ENCODE measurements around the gene ENOX1. TPM values are rescaled to one million over a fixed set of nuclear protein-coding genes. Genes with fewer than 3 reads are reported as not detected.

Gene ENOX1
- total RNA-seq, 1 donor from 2014 or later: 0.79 TPM

GRCh38 chr13:43397111-43397510 is 389.7 kb downstream of the ENOX1 start:
- Histone ChIP-seq H3K27me3 (ENCODE audit: control insufficient read depth, insufficient read depth, low read length) (no peaks in the 10 kb centered on the region), H3K4me3 (ENCODE audit: low read depth, low read length) (no peak overlapping the region), H3K36me3 (ENCODE audit: control insufficient read depth, insufficient read depth, low read length) (no peaks in the 10 kb centered on the region)
- DNase-seq (ENCODE audit: low read depth) (no peak), FAIRE-seq (no peak)
- TF ChIP-seq, protein P1, sequence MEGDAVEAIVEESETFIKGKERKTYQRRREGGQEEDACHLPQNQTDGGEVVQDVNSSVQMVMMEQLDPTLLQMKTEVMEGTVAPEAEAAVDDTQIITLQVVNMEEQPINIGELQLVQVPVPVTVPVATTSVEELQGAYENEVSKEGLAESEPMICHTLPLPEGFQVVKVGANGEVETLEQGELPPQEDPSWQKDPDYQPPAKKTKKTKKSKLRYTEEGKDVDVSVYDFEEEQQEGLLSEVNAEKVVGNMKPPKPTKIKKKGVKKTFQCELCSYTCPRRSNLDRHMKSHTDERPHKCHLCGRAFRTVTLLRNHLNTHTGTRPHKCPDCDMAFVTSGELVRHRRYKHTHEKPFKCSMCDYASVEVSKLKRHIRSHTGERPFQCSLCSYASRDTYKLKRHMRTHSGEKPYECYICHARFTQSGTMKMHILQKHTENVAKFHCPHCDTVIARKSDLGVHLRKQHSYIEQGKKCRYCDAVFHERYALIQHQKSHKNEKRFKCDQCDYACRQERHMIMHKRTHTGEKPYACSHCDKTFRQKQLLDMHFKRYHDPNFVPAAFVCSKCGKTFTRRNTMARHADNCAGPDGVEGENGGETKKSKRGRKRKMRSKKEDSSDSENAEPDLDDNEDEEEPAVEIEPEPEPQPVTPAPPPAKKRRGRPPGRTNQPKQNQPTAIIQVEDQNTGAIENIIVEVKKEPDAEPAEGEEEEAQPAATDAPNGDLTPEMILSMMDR (IDR thresholded peaks at IDR 0.05; ENCODE audit: insufficient read depth, low read length, severe bottlenecking): no peak

DNA sequence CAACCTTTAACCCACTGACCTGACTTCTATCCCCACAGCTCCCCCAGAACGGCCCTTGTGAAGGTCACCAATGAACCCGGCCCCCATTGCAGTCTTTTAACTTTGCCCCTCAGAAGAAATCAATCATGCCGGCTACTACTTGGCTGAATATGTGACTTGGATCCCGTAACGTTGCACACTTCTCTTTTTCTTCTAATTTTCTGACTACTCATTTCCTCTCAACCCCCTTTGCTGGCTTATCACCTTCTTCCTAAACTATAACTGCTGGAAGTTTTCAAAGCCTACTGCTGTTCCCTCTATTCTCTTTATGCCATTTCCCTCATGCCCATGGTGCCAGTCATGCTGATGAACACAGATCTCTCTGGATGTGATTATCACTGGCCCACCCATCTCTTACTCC is 395.7 kb downstream of the ENOX1 start:
- H3K4me3 ChIP-seq (ENCODE audit: low read depth, low read length): no peak overlapping the region
- FAIRE-seq (peak; percentile 28), DNase-seq (ENCODE audit: low read depth) (no peak)
- TF ChIP-seq, protein P1 (IDR thresholded peaks at IDR 0.05; ENCODE audit: insufficient read depth, low read length, severe bottlenecking): no peak
- H3K27me3 ChIP-seq (ENCODE audit: control insufficient read depth, insufficient read depth, low read length): no peaks in the 10 kb centered on the region
- no peaks in the 10 kb centered on the region for H3K36me3 ChIP-seq (ENCODE audit: control insufficient read depth, insufficient read depth, low read length)

DNA sequence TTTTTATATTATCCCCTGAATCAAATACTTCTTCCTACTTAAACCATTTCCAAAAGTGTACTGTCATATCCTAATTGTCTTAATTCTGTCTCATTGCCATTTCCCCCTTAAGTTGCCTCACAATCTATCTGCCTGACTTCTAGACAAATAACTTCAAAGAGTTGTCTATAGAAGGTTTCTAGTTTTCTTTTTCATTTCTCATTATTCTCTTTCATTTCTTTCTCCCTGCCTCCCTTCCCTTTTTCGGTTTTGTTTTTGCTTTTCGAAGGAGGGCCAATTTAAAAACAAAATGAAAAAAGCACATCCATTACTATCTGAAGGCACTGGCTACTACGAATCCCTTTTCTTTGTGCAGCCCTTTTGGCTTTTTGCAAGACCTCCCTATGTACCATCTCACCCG is 396.2 kb downstream of the ENOX1 start:
- FAIRE-seq: no peak

GRCh38 chr13:43389983-43390382 is 396.8 kb downstream of the ENOX1 start:
- Histone ChIP-seq H3K27me3 (ENCODE audit: control insufficient read depth, insufficient read depth, low read length) (no peaks in the 10 kb centered on the region), H3K4me3 (ENCODE audit: low read depth, low read length) (no peak overlapping the region), H3K36me3 (ENCODE audit: control insufficient read depth, insufficient read depth, low read length) (no peaks in the 10 kb centered on the region)
- FAIRE-seq (no peak), DNase-seq (ENCODE audit: low read depth) (no peak)
- TF ChIP-seq, protein P1 (IDR thresholded peaks at IDR 0.05; ENCODE audit: insufficient read depth, low read length, severe bottlenecking): no peak

More for the DNA sequence above, 396.2 kb downstream of the ENOX1 start:
- H3K27me3 ChIP-seq (ENCODE audit: control insufficient read depth, insufficient read depth, low read length): no peaks in the 10 kb centered on the region
- no peak overlapping the region for H3K4me3 ChIP-seq (ENCODE audit: low read depth, low read length)
- DNase-seq (ENCODE audit: low read depth): no peak
- TF ChIP-seq, protein P1 (IDR thresholded peaks at IDR 0.05; ENCODE audit: insufficient read depth, low read length, severe bottlenecking): no peak
- no peaks in the 10 kb centered on the region for H3K36me3 ChIP-seq (ENCODE audit: control insufficient read depth, insufficient read depth, low read length)

- Histone ChIP-seq H3K27me3 (ENCODE audit: control insufficient read depth, insufficient read depth, low read length) (no peaks in the 10 kb centered on the region), H3K36me3 (ENCODE audit: control insufficient read depth, insufficient read depth, low read length) (no peaks in the 10 kb centered on the region), H3K4me3 (ENCODE audit: low read depth, low read length) (no peak overlapping the region)
- TF ChIP-seq, protein P1 (IDR thresholded peaks at IDR 0.05; ENCODE audit: insufficient read depth, low read length, severe bottlenecking): no peak
- FAIRE-seq (no peak), DNase-seq (ENCODE audit: low read depth) (peak; percentile 18)
Measured at GRCh38 chr13:43389573-43389972, 397.2 kb downstream of the ENOX1 start.

- no peaks in the 10 kb centered on the region for H3K27me3 ChIP-seq (ENCODE audit: control insufficient read depth, insufficient read depth, low read length)
- no peaks in the 10 kb centered on the region for H3K36me3 ChIP-seq (ENCODE audit: control insufficient read depth, insufficient read depth, low read length)
- H3K4me3 ChIP-seq (ENCODE audit: low read depth, low read length): no peak overlapping the region
- peak; percentile 90 for DNase-seq (ENCODE audit: low read depth)
- no peak for FAIRE-seq
- TF ChIP-seq, protein P1 (IDR thresholded peaks at IDR 0.05; ENCODE audit: insufficient read depth, low read length, severe bottlenecking): no peak
Measured at GRCh38 chr13:43388282-43389034, 398.3 kb downstream of the ENOX1 start.

Data from bronchial epithelial cell (primary cell).